K562 (cell line): ENCODE results near the gene TBCEL. TPM values are rescaled to one million over a fixed set of nuclear protein-coding genes. Genes with fewer than 3 reads are reported as not detected.

Experiments
- ATAC-seq: fragments of 200-7000 bp; cut with Tn5 transposase; 3 replicates; pipeline ENCODE4 v1.9.1; 2020; ENCODE audit warnings: moderate library complexity
- BruUV-seq: library from RNA; stranded (reverse); fragments of 400-500 nt; replicated peaks from 2 replicates; lab custom pipeline; 2021; lab: Mats Ljungman, UMichigan
- CTCF ChIA-PET: fragments of 300-600 bp; formaldehyde crosslinking; extraction: SDS; loops from one replicate; lab custom pipeline; 2021; ENCODE audit warnings: low intra/inter-chr PET ratio; lab: Yijun Ruan, JAX
- POLR2A ChIA-PET: fragments of 300-600, 350-650 bp; sonication (Branson Sonifier 250); formaldehyde crosslinking; extraction: SDS; loops from one replicate; lab custom pipeline; 2021; ENCODE audit warnings: antibody characterized with exemption, inconsistent platforms; lab: Yijun Ruan, JAX
- DNase-seq, 4 experiments: peaks; one replicate each; pipeline versions ENCODE4 v3.0.0 to v3.0.0-alpha.2; 2011 to 2018; ENCODE audit warnings: low spot score in 3 of 4, mixed read lengths in 3 of 4; ENCODE audit errors: extremely low read depth in 1 of 4
- FAIRE-seq: peaks from 2 replicates; lab custom pipeline; 2011; peaks lifted over from hg19 to GRCh38; lab: Jason Lieb, UNC
- H2AFZ ChIP-seq: 2 replicates; pipeline ENCODE4 v1.6.0; 2011; ENCODE audit warnings: low read depth, low read length, control low read depth, inconsistent platforms
- H3K27ac ChIP-seq: fragments of 200-600 bp; 3 replicates; pipeline ENCODE4 v1.8.0; 2011; ENCODE audit warnings: low read depth, mild to moderate bottlenecking, control low read depth, inconsistent platforms, low read length, moderate library complexity, mixed read lengths; ENCODE audit errors: extremely low read depth
- H3K27me3 ChIP-seq, 2 experiments: fragments of 300-600 bp in 1 of 2; 2 replicates in 1 of 2; 3 replicates in 1 of 2; pipeline versions ENCODE4 v1.6.0 to v1.8.0; 2011; ENCODE audit warnings: inconsistent platforms in 2 of 2, low read length in 2 of 2, mild to moderate bottlenecking in 1 of 2, mixed read lengths in 1 of 2, moderate library complexity in 1 of 2; ENCODE audit not compliant: control insufficient read depth in 2 of 2, insufficient read depth in 2 of 2
- H3K36me3 ChIP-seq: fragments of 300-600 bp; 3 replicates; pipeline ENCODE4 v1.8.0; 2011; ENCODE audit warnings: mild to moderate bottlenecking, low read length, inconsistent platforms; ENCODE audit not compliant: control insufficient read depth, insufficient read depth
- H3K4me1 ChIP-seq, 2 experiments: fragments of 200-600 bp in 1 of 2; replicated peaks in 1 of 2; 2 replicates in 1 of 2; 3 replicates in 1 of 2; pipeline versions ENCODE4 v1.5.1 to v1.8.0; 2011; ENCODE audit warnings: inconsistent platforms in 2 of 2, low read length in 2 of 2, mild to moderate bottlenecking in 1 of 2, mixed read lengths in 1 of 2, moderate library complexity in 1 of 2; ENCODE audit not compliant: control insufficient read depth in 2 of 2, insufficient read depth in 2 of 2
- H3K4me2 ChIP-seq: 2 replicates; pipeline ENCODE4 v1.6.1; 2011; ENCODE audit warnings: low read length, control low read depth, inconsistent platforms, mixed read lengths; ENCODE audit not compliant: insufficient read depth
- H3K4me3 ChIP-seq: fragments of 200-600 bp; sonication (generic), shearing (Covaris generic); 2 replicates; pipeline ENCODE4 v1.5.1; 2016; ENCODE audit warnings: control low read depth, inconsistent platforms
- H3K79me2 ChIP-seq: fragments of 200-600 bp; 3 replicates; pipeline ENCODE4 v1.8.0; 2011; ENCODE audit warnings: low read length, inconsistent platforms; ENCODE audit not compliant: control insufficient read depth, insufficient read depth
- H3K9ac ChIP-seq, 2 experiments: 2 replicates each; pipeline versions ENCODE4 v1.6.0 to v1.6.1; 2011; ENCODE audit warnings: low read depth in 2 of 2, low read length in 2 of 2, control low read depth in 1 of 2, inconsistent platforms in 1 of 2, mild to moderate bottlenecking in 1 of 2, mixed read lengths in 1 of 2; ENCODE audit not compliant: insufficient read depth in 1 of 2
- H3K9me1 ChIP-seq: one replicate; pipeline ENCODE4 v1.6.0; 2011; ENCODE audit warnings: inconsistent platforms, mild to moderate bottlenecking, low read length, moderate library complexity; ENCODE audit not compliant: control insufficient read depth, insufficient read depth
- H3K9me3 ChIP-seq: replicated peaks from 2 replicates; pipeline ENCODE4 v1.5.1; 2011; ENCODE audit warnings: low read depth, low read length, inconsistent platforms; ENCODE audit not compliant: control insufficient read depth, insufficient read depth
- H4K20me1 ChIP-seq: replicated peaks from 2 replicates; pipeline ENCODE4 v1.6.1; 2011; ENCODE audit warnings: low read length, inconsistent platforms, mixed read lengths; ENCODE audit not compliant: control insufficient read depth, insufficient read depth
- BHLHE40 ChIP-seq: IDR thresholded peaks from 2 replicates; pipeline ENCODE4 v1.6.1; 2011; ENCODE audit warnings: low read length, improper control_type of control experiment
- CREB5 ChIP-seq: fragments of 250-450 bp; sonication (Bioruptor Pico); IDR thresholded peaks from 2 replicates; pipeline ENCODE4 v1.5.0; 2020; ENCODE audit warnings: mild to moderate bottlenecking
- GABPA ChIP-seq: fragments of 200-800 bp; sonication (Bioruptor generic); conservative IDR thresholded peaks from 2 replicates; pipeline ENCODE4 v1.6.1; 2016; ENCODE audit warnings: low read depth, missing genetic modification characterization, missing compliant biosample characterization
- LEF1 ChIP-seq: fragments of 450-650 bp; IDR thresholded peaks from 2 replicates; pipeline ENCODE4 v1.6.1; 2016; ENCODE audit warnings: mild to moderate bottlenecking
- NELFE ChIP-seq: IDR thresholded peaks from 2 replicates; pipeline ENCODE4 v1.6.1; 2011; ENCODE audit warnings: mild to moderate bottlenecking; ENCODE audit not compliant: insufficient read depth, insufficient read length
- POLR2B ChIP-seq: fragments of 450-650 bp; IDR thresholded peaks from 2 replicates; pipeline ENCODE4 v1.6.1; 2018; ENCODE audit warnings: low read depth; ENCODE audit not compliant: partially characterized antibody
- POLR2G ChIP-seq: fragments of 200-400 bp; formaldehyde crosslinking; IDR thresholded peaks from 2 replicates; pipeline ENCODE4 v1.6.1; 2017; ENCODE audit warnings: low read depth, mild to moderate bottlenecking, antibody characterized with exemption, low read length, moderate library complexity
- TGIF2 ChIP-seq: sonication (generic); formaldehyde crosslinking; IDR thresholded peaks from 2 replicates; pipeline ENCODE4 v1.8.1; 2022; ENCODE audit warnings: mild to moderate bottlenecking, missing genetic modification reagents, moderate library complexity
- THRA ChIP-seq: fragments of 450-650 bp; IDR thresholded peaks from 2 replicates; pipeline ENCODE4 v1.6.1; 2017; ENCODE audit warnings: mild to moderate bottlenecking, moderate library complexity
- XRCC3 ChIP-seq: fragments of 450-650 bp; IDR thresholded peaks from 2 replicates; pipeline ENCODE4 v1.6.1; 2017; ENCODE audit warnings: mild to moderate bottlenecking, moderate library complexity
- ZBTB34 ChIP-seq: fragments of 250-450 bp; sonication (Bioruptor Pico); IDR thresholded peaks from 2 replicates; pipeline ENCODE4 v1.8.0; 2021; ENCODE audit warnings: mild to moderate bottlenecking, moderate library complexity
- ZBTB5 ChIP-seq: fragments of 450-650 bp; IDR thresholded peaks from 2 replicates; pipeline ENCODE4 v1.6.1; 2017; ENCODE audit warnings: antibody characterized with exemption
- ZNF24 ChIP-seq: fragments of 450-650 bp; IDR thresholded peaks from 2 replicates; pipeline ENCODE4 v1.6.1; 2016
- ZNF253 ChIP-seq: fragments of 250-450 bp; sonication (Bioruptor Pico); conservative IDR thresholded peaks from 2 replicates; pipeline ENCODE4 v1.6.1; 2021; ENCODE audit warnings: mild to moderate bottlenecking
- ZNF551 ChIP-seq: fragments of 250-450 bp; sonication (Bioruptor Pico); IDR thresholded peaks from 2 replicates; pipeline ENCODE4 v1.5.0; 2021; ENCODE audit warnings: mild to moderate bottlenecking, moderate library complexity
- WGBS: fragments of 100-300 bp; shearing (Covaris generic); methylation state at CpG from one replicate; pipeline ENCODE4 v1.1.6; 2016; ENCODE audit warnings: low coverage, mixed read lengths; ENCODE audit not compliant: insufficient coverage; ENCODE audit errors: missing lambda C conversion rate; 5-methylcytosine and 5-hydroxymethylcytosine counted together
- in situ Hi-C: fragments of 300-500 bp; cut with MboI; formaldehyde crosslinking; loops from 4 replicates; pipeline ENCODE4 v1.15.0; 2018; ENCODE audit warnings: inconsistent platforms, mixed read lengths
- intact Hi-C: fragments of 100-400 bp; cut with micrococcal nuclease; formaldehyde crosslinking; loops from 2 replicates; pipeline ENCODE4 v1.14.2; 2022
- polyA plus RNA-seq, 8 experiments: library from polyadenylated mRNA; depleted of rRNA in 4 of 8; stranded (reverse) in 5 of 8; unstranded in 3 of 8; fragments of >200 nt; fragmentation: Nextera tagmentation in 2 of 8; fragmentation: Illumina TruSeq in 1 of 8; extraction: Ambion mirVana in 2 of 8; extraction: Trizol in 1 of 8; gene quantifications; 2 replicates each; pipeline versions ENCODE4 v1.2.1 to v1.2.3, GENCODE V29; 2011 to 2014; ENCODE audit warnings: inconsistent platforms in 1 of 8, missing spikeins in 1 of 8
- total RNA-seq, 7 experiments: library from RNA; depleted of rRNA in 6 of 7; stranded (reverse); fragments of >200 nt in 6 of 7; fragmentation: Illumina TruSeq in 2 of 7; extraction: Trizol in 2 of 7; gene quantifications; 2 replicates each; pipeline versions ENCODE4 v1.2.1 to v1.2.3, GENCODE V29; 2011 to 2021; ENCODE audit warnings: low replicate concordance in 1 of 7
- TF ChIP-seq, protein P1 (sequence below): fragments of 200-800 bp; sonication (Bioruptor generic); IDR thresholded peaks from 2 replicates; pipeline ENCODE4 v1.6.1; 2017; ENCODE audit warnings: missing genetic modification characterization, missing compliant biosample characterization

TBCEL gene
- total and polyA plus RNA-seq, 9 of the 15 experiments (the other 6 are each of a cell fraction or from before 2014, with no cell fraction given), result 0.39 to 2.3 (median 1.4) TPM

DNA sequence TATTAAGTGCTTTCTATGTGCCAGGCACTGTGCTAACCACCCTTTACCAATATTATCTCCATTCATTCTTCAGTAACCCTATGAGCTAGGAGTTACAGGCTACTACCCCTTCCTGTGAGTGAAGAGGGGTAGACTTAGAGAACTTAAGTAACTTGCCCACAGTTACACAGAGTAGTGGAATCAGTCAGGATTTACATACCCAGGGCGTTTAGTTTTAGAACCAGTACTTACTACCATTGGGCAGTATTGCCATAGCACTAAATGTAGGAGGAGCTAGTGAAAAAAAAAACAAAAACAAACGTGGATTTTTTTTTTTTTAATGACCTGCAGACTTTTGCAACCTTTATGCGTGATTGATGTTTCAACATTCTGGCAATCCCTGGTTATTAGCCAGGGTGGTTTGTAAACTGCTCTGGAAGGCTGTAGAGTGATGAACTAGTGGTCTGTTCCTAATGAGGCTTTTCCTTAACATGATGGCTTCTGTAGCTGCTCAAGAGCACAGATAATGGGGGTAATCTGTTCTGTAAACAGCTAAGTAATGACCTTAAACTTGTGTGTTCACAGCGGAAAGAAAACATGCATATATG is 11.4 kb downstream of the TBCEL start:
- Histone ChIP-seq H3K4me3 (no peak overlapping the region), H3K4me1 (no peaks in the 10 kb centered on the region), H3K36me3 (no peaks in the 10 kb centered on the region), H3K9me1 (no peaks in the 10 kb centered on the region), H3K9me3 (no peaks in the 10 kb centered on the region), H3K27me3 (no peaks in the 10 kb centered on the region), H3K4me2 (no peak overlapping the region), H3K27ac (no peak overlapping the region), H3K79me2 (no peaks in the 10 kb centered on the region), H3K9ac (no peak overlapping the region), H2AFZ (no peak overlapping the region), H4K20me1 (no peaks in the 10 kb centered on the region)
- no TSS peak for BruUV-seq
- FAIRE-seq, result no peak
- WGBS, result 9% methylated on average over 4 of the region's 4 CpGs
- intact Hi-C loops (no loop called here), in situ Hi-C loops (no loop called here)
- no peak for ATAC-seq
- CTCF ChIA-PET, result interaction anchor here (0.6 kb wide), 1 partner anchor 319 kb away, joined by 4 read pairs; no protein-coding TSS in a partner anchor
- no peak for DNase-seq
- POLR2A ChIA-PET, result interaction anchor here (0.7 to 1.2 kb wide), 2 partner anchors 11 to 424 kb away, joined by 3 to 5 read pairs; partner anchors contain the start of gene TBCEL
- TF ChIP-seq XRCC3 (no peak), ZNF253 (CRISPR knock-in tag) (no peak), ZBTB34 (CRISPR knock-in tag) (no peak), ZBTB5 (no peak), POLR2B (no peak), TGIF2 (CRISPR knock-in tag) (no peak), GABPA (no peak), ZNF24 (no peak), NELFE (no peak), ZNF551 (CRISPR knock-in tag) (no peak), BHLHE40 (no peak), CREB5 (CRISPR knock-in tag) (no peak), LEF1 (no peak), POLR2G (no peak), THRA (no peak)
- TF ChIP-seq, protein P1, sequence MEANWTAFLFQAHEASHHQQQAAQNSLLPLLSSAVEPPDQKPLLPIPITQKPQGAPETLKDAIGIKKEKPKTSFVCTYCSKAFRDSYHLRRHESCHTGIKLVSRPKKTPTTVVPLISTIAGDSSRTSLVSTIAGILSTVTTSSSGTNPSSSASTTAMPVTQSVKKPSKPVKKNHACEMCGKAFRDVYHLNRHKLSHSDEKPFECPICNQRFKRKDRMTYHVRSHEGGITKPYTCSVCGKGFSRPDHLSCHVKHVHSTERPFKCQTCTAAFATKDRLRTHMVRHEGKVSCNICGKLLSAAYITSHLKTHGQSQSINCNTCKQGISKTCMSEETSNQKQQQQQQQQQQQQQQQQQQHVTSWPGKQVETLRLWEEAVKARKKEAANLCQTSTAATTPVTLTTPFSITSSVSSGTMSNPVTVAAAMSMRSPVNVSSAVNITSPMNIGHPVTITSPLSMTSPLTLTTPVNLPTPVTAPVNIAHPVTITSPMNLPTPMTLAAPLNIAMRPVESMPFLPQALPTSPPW (CRISPR knock-in tag), result no peak
